ENCODE measurements around the gene ADISSP. TPM values are rescaled to one million over a fixed set of nuclear protein-coding genes. Genes with fewer than 3 reads are reported as not detected.

The ADISSP gene
- total RNA-seq, 1 donor from 2014 or later = 43.2 TPM

- Histone ChIP-seq H3K79me2 (ENCODE audit: insufficient read depth, low read length) (peaks cover 25% of the 10 kb centered on the region), H3K9me3 (ENCODE audit: insufficient read depth, low read depth, low read length) (no peaks in the 10 kb centered on the region), H3K27me3 (ENCODE audit: insufficient read depth, low read length) (no peaks in the 10 kb centered on the region), H3K4me3 (ENCODE audit: insufficient read depth, low read depth, low read length) (no peak overlapping the region), H3K4me1 (ENCODE audit: insufficient read depth, low read length) (no peaks in the 10 kb centered on the region), H2AFZ (ENCODE audit: low read depth, low read length) (no peak overlapping the region), H3K36me3 (ENCODE audit: insufficient read depth, low read length) (peaks cover 3% of the 10 kb centered on the region), H3K4me2 (ENCODE audit: low read length) (no peak overlapping the region), H3K27ac (ENCODE audit: low read depth, low read length) (no peak overlapping the region), H4K20me1 (ENCODE audit: insufficient read depth, low read length) (peaks cover 14% of the 10 kb centered on the region), H3K9ac (ENCODE audit: low read length) (no peak overlapping the region)
- TF ChIP-seq EZH2 (IDR thresholded peaks at IDR 0.05; ENCODE audit: insufficient read depth, low read length) = no peak
- TF ChIP-seq CTCF (IDR thresholded peaks at IDR 0.05; ENCODE audit: insufficient read depth, low read depth, low read length) = no peak
- H3K9me3 Mint-ChIP-seq (ENCODE audit: unreplicated experiment) = no peaks in the 10 kb centered on the region
- no peak overlapping the region for H3K4me3 Mint-ChIP-seq (ENCODE audit: unreplicated experiment)
- H3K27ac Mint-ChIP-seq (ENCODE audit: unreplicated experiment) = no peak overlapping the region
- DNase-seq (ENCODE audit: low read depth) (no peak), FAIRE-seq (no peak)
- H3K36me3 Mint-ChIP-seq (ENCODE audit: low read depth, unreplicated experiment) = peaks cover 9% of the 10 kb centered on the region
- no peaks in the 10 kb centered on the region for H3K4me1 Mint-ChIP-seq (ENCODE audit: low read depth, unreplicated experiment)
- no peaks in the 10 kb centered on the region for H3K27me3 Mint-ChIP-seq (ENCODE audit: low read depth, unreplicated experiment)
Observed at GRCh38 chr20:3759884-3760283, 7.7 kb downstream of the ADISSP start.

DNA sequence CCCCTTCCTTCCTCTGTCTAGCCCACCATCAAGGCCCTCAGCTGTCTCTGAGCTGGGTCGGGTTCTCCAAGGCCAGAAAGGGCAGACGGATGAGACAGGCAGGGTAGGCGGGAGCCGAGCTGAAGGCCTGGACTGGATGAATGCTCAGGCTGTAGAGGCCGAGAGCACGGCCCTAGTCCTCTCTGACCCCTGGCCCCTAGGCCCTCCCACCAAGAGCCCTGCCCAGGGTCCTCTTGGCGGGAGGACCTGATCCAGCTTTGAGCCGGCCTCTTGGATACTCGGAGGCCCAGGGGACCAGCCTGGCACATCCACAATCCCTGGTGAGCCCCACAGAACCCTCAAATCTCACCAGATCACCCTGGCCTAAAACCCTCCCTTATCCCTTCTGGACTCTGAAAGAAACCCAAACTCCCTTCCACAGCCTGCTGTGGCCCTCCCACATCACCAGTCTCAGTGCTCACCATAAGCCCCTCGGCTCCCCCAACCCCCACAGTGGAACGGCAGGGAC is 8.2 kb downstream of the ADISSP start:
- FAIRE-seq = no peak
- H2AFZ ChIP-seq (ENCODE audit: low read depth, low read length) = no peak overlapping the region
- Mint-ChIP-seq H3K9me3 (ENCODE audit: unreplicated experiment) (no peaks in the 10 kb centered on the region), H3K27ac (ENCODE audit: unreplicated experiment) (no peak overlapping the region), H3K36me3 (ENCODE audit: low read depth, unreplicated experiment) (peaks cover 9% of the 10 kb centered on the region), H3K4me3 (ENCODE audit: unreplicated experiment) (no peak overlapping the region), H3K27me3 (ENCODE audit: low read depth, unreplicated experiment) (no peaks in the 10 kb centered on the region), H3K4me1 (ENCODE audit: low read depth, unreplicated experiment) (no peaks in the 10 kb centered on the region)
- H3K79me2 ChIP-seq (ENCODE audit: insufficient read depth, low read length) = peaks cover 20% of the 10 kb centered on the region
- H3K27ac ChIP-seq (ENCODE audit: low read depth, low read length) = no peak overlapping the region
- no peak for TF ChIP-seq CTCF (IDR thresholded peaks at IDR 0.05; ENCODE audit: insufficient read depth, low read depth, low read length)
- TF ChIP-seq EZH2 (IDR thresholded peaks at IDR 0.05; ENCODE audit: insufficient read depth, low read length) = no peak
- no peak for DNase-seq (ENCODE audit: low read depth)
- no peaks in the 10 kb centered on the region for H3K9me3 ChIP-seq (ENCODE audit: insufficient read depth, low read depth, low read length)
- no peaks in the 10 kb centered on the region for H3K4me1 ChIP-seq (ENCODE audit: insufficient read depth, low read length)
- peaks cover 9% of the 10 kb centered on the region for H4K20me1 ChIP-seq (ENCODE audit: insufficient read depth, low read length)
- no peak overlapping the region for H3K4me2 ChIP-seq (ENCODE audit: low read length)
- peaks cover 3% of the 10 kb centered on the region for H3K36me3 ChIP-seq (ENCODE audit: insufficient read depth, low read length)
- no peak overlapping the region for H3K4me3 ChIP-seq (ENCODE audit: insufficient read depth, low read depth, low read length)
- H3K27me3 ChIP-seq (ENCODE audit: insufficient read depth, low read length) = no peaks in the 10 kb centered on the region
- no peak overlapping the region for H3K9ac ChIP-seq (ENCODE audit: low read length)

DNA sequence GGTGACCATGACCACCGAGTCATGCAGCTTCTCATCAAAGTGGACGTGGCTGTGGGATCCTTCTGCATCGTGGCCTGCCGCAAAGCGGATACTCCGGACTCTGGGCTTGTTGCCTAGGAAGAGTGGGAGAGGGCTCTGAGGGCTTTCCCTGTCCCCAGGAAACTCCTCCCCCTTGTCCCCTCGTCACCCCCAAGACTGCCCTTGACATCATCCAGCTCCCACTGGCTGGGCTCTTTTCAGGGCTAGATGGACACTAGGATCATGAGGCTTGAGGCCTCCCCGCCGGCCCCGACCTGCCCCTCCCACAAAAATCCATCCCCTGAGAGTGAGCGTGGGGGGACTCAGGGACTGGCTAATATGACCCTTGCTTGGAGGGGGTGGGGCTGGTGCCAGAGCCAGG is 9.0 kb downstream of the ADISSP start:
- H3K4me3 ChIP-seq (ENCODE audit: insufficient read depth, low read depth, low read length) = no peak overlapping the region
- no peak for TF ChIP-seq CTCF (IDR thresholded peaks at IDR 0.05; ENCODE audit: insufficient read depth, low read depth, low read length)
- TF ChIP-seq EZH2 (IDR thresholded peaks at IDR 0.05; ENCODE audit: insufficient read depth, low read length) = no peak
- no peak overlapping the region for H3K27ac ChIP-seq (ENCODE audit: low read depth, low read length)
- DNase-seq (ENCODE audit: low read depth) = no peak
- no peaks in the 10 kb centered on the region for H3K9me3 ChIP-seq (ENCODE audit: insufficient read depth, low read depth, low read length)
- Mint-ChIP-seq H3K36me3 (ENCODE audit: low read depth, unreplicated experiment) (peaks cover 9% of the 10 kb centered on the region), H3K27me3 (ENCODE audit: low read depth, unreplicated experiment) (no peaks in the 10 kb centered on the region), H3K27ac (ENCODE audit: unreplicated experiment) (no peak overlapping the region), H3K4me1 (ENCODE audit: low read depth, unreplicated experiment) (no peaks in the 10 kb centered on the region), H3K4me3 (ENCODE audit: unreplicated experiment) (no peak overlapping the region), H3K9me3 (ENCODE audit: unreplicated experiment) (no peaks in the 10 kb centered on the region)
- H3K4me2 ChIP-seq (ENCODE audit: low read length) = no peak overlapping the region
- no peaks in the 10 kb centered on the region for H3K27me3 ChIP-seq (ENCODE audit: insufficient read depth, low read length)
- peaks cover 5% of the 10 kb centered on the region for H4K20me1 ChIP-seq (ENCODE audit: insufficient read depth, low read length)
- peaks cover 3% of the 10 kb centered on the region for H3K36me3 ChIP-seq (ENCODE audit: insufficient read depth, low read length)
- H3K9ac ChIP-seq (ENCODE audit: low read length) = no peak overlapping the region
- no peak for FAIRE-seq
- H3K4me1 ChIP-seq (ENCODE audit: insufficient read depth, low read length) = no peaks in the 10 kb centered on the region
- peaks cover 13% of the 10 kb centered on the region for H3K79me2 ChIP-seq (ENCODE audit: insufficient read depth, low read length)
- H2AFZ ChIP-seq (ENCODE audit: low read depth, low read length) = no peak overlapping the region
